Activated naive CD4-positive, alpha-beta T cell (primary cell): ENCODE data around the gene DNAAF9.

ENCODE experiments used
- DNase-seq, 4 experiments: peaks; one replicate each; lab custom pipeline; 2025; lab: John Stamatoyannopoulos, UW

The DNAAF9 gene

GRCh38 chr20:3410464-3410863 lies 3.0 kb upstream of the DNAAF9 start:
- no peak for DNase-seq

GRCh38 chr20:3409417-3409816 lies 1.9 kb upstream of the DNAAF9 start:
- no peak for DNase-seq

- peak; percentile 41 to 70 (median 51) for DNase-seq
Observed at GRCh38 chr20:3407771-3408637, 535 bp upstream of the DNAAF9 start.

GRCh38 chr20:3406481-3407039 lies 909 bp downstream of the DNAAF9 start:
- no peak for DNase-seq

DNA sequence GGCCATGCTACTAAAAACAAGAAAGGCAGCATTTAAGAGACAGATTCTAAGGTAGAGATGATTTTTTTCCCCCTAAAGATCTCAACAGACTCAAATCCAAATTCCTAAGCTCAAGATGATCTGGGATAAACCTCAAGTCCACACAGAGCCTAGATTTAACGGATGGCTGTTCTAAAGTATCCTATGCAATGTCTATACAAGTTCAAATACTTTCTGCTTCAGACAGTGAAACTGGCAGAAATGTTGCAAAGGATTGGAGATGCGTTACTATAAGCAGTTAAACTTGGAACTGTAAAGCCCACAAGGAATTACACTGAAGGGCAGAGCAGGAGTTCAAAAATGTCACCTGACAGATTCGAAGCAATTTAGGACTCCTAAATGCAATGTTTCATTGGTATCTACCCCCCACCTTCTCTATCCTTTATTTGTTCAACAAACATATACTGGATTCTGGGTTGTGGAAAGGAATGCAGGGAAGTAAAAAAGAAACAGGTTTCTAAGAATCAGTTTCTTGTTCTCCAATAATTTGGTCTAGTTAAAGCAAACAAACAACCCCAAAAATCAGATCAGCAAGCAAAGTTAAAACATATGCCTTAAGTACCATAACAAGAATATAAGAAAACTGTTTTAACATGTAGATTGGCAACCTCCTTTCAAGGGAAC lies 1.6 kb downstream of the DNAAF9 start:
- DNase-seq, result no peak

- DNase-seq, result no peak
Observed at GRCh38 chr20:3405139-3405538, 2.3 kb downstream of the DNAAF9 start.

GRCh38 chr20:3404402-3404801 lies 3.1 kb downstream of the DNAAF9 start:
- no peak for DNase-seq

- DNase-seq, result no peak
Observed at GRCh38 chr20:3403741-3404140, 3.7 kb downstream of the DNAAF9 start.

- no peak for DNase-seq
Observed at GRCh38 chr20:3402453-3402852, 5.0 kb downstream of the DNAAF9 start.

DNA sequence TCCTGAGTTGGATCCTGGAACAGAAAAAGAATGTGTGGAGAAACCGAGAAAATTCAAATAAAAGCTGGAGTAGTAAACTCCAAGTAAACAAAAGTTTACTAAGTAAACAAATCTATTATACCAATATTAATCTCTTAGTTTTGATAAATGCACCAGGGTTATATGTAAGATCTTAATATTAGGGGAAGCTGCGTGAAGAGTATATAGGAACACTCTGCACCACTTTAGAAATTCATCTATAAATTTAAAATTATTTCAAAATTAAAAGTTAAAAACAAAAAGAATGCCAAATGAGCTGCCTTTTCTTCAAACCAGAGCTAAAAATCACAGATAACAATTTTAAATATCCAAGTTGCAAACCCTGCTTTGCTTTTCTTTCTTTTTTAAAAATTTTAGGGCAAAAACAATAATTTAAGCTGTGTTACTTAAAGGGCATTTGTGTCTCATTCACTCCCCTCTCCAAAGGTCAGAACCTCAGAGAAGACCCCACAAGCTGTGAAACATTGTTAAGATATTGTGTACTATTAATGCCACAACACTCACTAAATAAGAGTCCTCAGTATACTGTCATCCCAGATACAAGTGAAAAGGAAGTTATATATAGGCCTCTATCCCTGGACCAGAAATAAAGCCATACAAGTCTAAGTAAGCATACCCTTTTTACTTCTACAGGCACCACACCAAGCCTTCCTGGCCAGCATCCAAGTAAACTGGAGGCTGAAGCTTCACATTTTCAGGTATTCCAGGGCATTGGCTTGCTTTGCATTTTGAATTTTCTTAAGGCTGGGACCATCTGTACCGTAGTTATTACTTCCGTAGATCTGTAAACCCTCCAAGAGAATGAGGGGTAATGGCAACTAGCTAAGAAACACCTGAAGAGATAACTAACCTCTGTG lies 7.0 kb downstream of the DNAAF9 start:
- DNase-seq, result no peak

GRCh38 chr20:3398681-3399252 lies 8.7 kb downstream of the DNAAF9 start:
- DNase-seq, result no peak

GRCh38 chr20:3396492-3396891 lies 11.0 kb downstream of the DNAAF9 start:
- DNase-seq, result no peak

DNA sequence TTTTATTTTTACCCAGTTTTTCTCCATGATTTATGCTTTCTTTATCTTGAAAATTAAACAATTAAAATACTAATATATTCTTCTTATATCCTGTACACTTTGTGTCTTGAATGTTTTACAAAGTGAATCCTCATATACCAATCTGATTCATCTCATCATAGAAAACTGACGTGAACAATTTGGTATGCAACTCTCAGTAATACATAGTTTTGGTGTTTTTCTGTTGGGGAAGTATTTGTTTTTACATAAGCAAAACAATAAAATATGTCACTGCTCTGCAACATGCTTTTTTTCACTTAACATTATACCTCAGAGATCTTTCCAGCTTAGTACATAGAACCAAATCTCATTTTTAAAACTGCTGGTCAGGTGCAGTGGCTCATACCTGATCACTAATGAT lies 14.7 kb downstream of the DNAAF9 start:
- no peak for DNase-seq

GRCh38 chr20:3390759-3391425 lies 16.6 kb downstream of the DNAAF9 start:
- DNase-seq, result no peak

GRCh38 chr20:3383878-3384495 lies 23.5 kb downstream of the DNAAF9 start:
- DNase-seq, result no peak

GRCh38 chr20:3382836-3383235 lies 24.6 kb downstream of the DNAAF9 start:
- DNase-seq, result no peak

GRCh38 chr20:3380228-3381070 lies 27.0 kb downstream of the DNAAF9 start:
- DNase-seq, result no peak

DNA sequence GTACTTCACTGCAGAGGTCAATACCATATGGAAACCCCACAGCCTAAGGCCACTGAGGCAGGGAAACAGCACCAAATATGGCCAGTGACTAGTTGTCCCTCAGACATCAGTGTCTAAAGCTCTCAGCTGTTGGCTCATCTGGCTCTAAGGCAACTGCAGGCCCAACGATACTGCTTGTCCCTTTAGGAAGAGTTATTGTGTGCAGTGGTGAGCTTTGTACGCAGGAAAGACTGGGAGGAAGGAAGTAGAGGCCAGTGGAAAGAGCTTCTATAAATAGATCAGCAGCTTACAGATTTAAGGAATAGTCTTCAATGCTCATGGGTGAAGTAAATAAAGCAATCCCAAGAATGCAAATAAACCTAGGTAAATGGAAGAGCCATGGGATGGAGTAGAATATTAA lies 29.3 kb downstream of the DNAAF9 start:
- no peak for DNase-seq

- DNase-seq, result no peak
Observed at GRCh38 chr20:3377644-3378043, 29.8 kb downstream of the DNAAF9 start.

- no peak for DNase-seq
Observed at GRCh38 chr20:3374296-3374695, 33.2 kb downstream of the DNAAF9 start.
